HG03025 (cell line): ENCODE measurements around the gene AMPD2.

Source experiments
- ATAC-seq: cut with Tn5 transposase; IDR thresholded peaks from one replicate; pipeline ENCODE4 v1.9.1; 2021; ENCODE audit warnings: mild to moderate bottlenecking, moderate library complexity; ENCODE audit not compliant: unreplicated experiment, low FRiP score

AMPD2 gene

GRCh38 chr1:109615879-109616278 lies 3.8 kb upstream of the AMPD2 start:
- no peak for ATAC-seq

GRCh38 chr1:109616391-109616790 lies 3.2 kb upstream of the AMPD2 start:
- ATAC-seq: no peak

- no peak for ATAC-seq
Measured at GRCh38 chr1:109617291-109617801, 2.3 kb upstream of the AMPD2 start.

GRCh38 chr1:109618661-109619575 lies 719 bp upstream of the AMPD2 start:
- ATAC-seq: no peak

- ATAC-seq: no peak
Measured at GRCh38 chr1:109620401-109620791, 759 bp downstream of the AMPD2 start.

- peak; percentile 57 for ATAC-seq
Measured at GRCh38 chr1:109620841-109621286, 1.2 kb downstream of the AMPD2 start.

- ATAC-seq: no peak
Measured at GRCh38 chr1:109621379-109622136, 1.9 kb downstream of the AMPD2 start.

GRCh38 chr1:109622137-109622892 lies 2.7 kb downstream of the AMPD2 start:
- ATAC-seq: no peak

GRCh38 chr1:109622895-109623294 lies 3.3 kb downstream of the AMPD2 start:
- ATAC-seq: no peak

GRCh38 chr1:109623601-109624161 lies 4.0 kb downstream of the AMPD2 start:
- no peak for ATAC-seq

- no peak for ATAC-seq
Measured at GRCh38 chr1:109624201-109625010, 4.8 kb downstream of the AMPD2 start.

- ATAC-seq: no peak
Measured at GRCh38 chr1:109625176-109625575, 5.5 kb downstream of the AMPD2 start.

GRCh38 chr1:109625601-109626560 lies 6.2 kb downstream of the AMPD2 start:
- ATAC-seq: no peak

GRCh38 chr1:109626682-109627408 lies 7.2 kb downstream of the AMPD2 start:
- ATAC-seq: no peak

- no peak for ATAC-seq
Measured at GRCh38 chr1:109627692-109628399, 8.2 kb downstream of the AMPD2 start.

- ATAC-seq: no peak
Measured at GRCh38 chr1:109628540-109629321, 9.1 kb downstream of the AMPD2 start.
